GM18868 (cell line): ENCODE measurements around the gene MYOD1.

Source experiments
- ATAC-seq: cut with Tn5 transposase; IDR thresholded peaks from one replicate; pipeline ENCODE4 v1.9.1; 2021; ENCODE audit warnings: mild to moderate bottlenecking, moderate library complexity; ENCODE audit not compliant: unreplicated experiment

Gene MYOD1

GRCh38 chr11:17748761-17749721 is 29.7 kb downstream of the MYOD1 start:
- no peak for ATAC-seq

DNA sequence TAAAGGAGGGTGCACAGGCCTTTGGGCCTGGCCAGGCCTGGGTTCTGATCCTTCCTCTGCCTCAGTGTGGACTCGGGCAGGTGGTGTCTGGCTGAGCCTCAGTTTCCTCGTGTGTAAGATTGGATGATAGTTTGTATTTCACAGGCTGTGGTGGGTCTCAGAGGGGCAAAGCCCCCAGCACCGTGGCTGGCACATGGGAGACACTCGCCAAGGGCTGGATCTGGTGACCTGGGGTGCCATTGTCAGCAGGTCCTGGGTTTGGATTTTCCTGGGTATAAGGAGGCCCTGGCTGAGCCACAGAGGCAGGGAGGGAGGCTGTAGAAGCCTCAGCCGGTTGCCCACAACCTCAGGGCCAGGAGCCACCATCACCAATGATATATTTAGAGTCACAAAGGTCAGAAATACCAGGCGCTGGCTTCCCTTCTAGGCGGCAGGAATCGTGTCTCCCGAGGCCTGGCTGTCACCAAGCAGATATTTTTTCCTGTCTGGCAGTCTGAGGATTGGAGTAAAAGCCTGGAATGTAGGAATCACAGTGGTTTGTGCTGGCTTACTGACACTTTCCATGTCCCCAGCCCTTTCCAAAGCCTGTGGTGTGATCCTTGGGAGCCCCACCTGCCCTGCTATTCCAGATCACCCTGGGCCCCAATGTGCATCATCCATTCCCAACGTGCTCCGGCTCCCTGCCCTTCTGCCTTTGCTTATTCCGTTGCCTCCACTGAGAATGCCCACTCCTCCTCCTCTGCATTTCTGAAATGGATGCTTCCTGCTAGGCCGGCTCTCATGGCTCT is 30.8 kb downstream of the MYOD1 start:
- ATAC-seq = no peak

DNA sequence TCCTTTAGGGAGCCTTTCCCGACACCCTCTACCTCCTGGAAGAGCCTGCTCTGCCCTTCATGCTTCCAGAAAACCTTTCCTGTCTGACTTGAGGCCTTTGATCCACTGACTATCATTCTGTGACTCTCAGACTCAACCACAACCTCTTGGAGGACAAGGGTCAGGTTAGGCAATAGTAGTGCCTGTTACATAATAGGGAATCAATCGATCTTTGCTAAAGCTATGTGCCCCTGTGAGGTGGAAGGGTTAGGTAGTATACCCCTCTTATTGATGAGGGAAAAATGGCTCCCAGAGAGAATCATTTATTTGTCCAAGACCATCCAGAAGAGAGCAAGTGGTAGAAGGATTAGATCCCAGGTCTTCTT is 31.4 kb downstream of the MYOD1 start:
- ATAC-seq = no peak

- ATAC-seq = no peak
Measured at GRCh38 chr11:17751558-17751957, 32.2 kb downstream of the MYOD1 start.

DNA sequence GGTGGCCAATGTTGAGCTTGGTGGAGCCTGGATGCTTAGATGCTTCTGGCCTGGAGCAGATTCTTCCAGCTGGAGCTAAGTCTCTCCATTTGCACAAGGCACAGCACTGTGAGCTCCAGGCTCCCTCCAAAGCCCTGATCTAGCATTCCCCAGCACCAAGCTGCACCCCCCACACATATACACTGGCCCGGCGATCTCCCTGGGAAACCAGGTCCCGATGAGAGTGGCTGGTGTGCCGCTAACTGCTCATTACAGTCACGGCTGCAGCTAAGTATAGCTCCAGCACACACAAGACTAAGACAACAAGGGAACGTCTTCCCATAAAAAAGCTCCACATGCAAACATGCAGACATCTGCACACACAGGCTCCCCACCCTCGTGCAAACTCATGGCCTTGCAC is 32.8 kb downstream of the MYOD1 start:
- ATAC-seq = no peak

DNA sequence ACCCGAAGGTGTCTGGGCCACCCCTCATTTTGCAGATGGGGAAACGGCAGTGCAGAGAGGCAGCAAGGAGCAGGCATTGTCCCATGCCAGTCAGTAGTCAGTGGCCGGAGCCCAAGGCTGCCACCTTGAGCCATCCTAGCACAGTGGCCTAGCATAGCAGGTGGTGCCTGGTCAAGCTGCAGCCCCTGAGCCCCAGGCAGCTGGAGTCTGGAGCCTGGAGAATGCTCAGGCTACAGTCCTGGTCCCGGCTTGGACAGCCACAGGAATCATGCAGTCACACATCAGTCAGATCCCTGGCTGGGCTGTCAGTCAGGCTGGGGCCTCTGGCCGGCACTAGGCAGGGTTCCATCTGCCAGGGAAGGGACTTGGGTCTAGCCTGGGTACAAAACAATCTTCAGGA is 33.8 kb downstream of the MYOD1 start:
- ATAC-seq = no peak

GRCh38 chr11:17753641-17754040 is 34.3 kb downstream of the MYOD1 start:
- no peak for ATAC-seq

DNA sequence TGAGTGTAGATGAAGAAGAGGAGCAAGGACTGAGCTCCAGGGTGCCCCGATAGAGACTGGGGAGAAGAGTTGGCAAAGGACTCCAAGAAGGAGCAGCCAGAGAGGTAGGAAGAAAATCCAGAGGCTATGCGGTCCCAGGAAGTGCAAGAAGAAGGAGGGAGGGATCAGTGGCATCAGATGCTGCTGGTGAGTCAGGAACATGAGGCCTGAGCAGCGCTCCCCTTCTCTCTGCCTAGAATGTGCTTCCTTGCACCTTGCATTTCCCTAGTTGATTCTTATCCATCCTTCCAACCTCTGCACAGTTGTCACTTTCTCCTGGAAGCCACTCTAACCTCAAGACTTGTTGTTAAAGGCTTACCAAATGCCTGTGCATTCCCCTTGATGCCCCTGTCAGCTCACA is 36.5 kb downstream of the MYOD1 start:
- no peak for ATAC-seq

DNA sequence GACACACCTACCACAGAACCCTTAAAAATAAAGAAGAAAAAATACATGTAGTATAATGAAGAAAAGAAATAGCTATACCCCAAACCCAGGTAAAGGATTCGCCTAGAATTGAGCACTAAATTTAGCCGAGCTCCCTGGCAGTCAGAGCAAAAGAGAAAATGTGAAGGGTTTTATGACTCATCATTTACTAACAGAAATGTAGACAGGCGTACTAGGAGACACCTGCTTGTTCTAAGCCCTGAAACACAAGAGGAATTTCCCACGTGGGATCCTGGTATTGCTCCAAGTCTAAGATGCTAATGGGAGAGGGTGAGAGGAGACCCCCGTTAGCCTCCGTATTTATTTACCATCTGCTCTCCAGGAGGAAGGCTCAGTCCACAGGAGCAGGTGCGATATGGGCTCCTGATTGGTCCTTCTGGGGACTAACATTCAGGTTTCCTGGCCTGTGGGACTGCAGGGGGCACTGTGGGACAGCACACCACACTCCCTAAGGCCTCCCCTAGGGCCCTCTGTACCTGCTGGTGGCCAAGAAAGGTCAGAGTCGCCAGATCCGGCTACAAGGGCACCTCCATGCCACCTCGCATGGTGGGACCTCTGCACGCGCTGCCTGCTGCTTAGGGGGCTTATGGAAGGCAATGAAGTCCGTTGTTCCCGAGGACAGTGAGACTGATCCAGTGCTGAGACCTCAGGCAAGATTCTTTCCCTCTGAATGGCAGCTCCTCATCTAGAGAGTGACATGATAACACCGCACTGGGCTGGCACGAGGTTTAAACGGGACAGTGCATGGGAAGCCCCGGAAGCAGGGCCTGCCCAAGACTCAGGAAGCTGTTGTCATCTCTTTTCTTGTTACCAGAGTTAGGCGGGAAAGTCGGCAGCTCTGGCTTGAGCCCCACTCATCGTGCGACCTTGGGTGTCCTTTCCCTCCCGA is 41.0 kb downstream of the MYOD1 start:
- peak; percentile 78 for ATAC-seq

DNA sequence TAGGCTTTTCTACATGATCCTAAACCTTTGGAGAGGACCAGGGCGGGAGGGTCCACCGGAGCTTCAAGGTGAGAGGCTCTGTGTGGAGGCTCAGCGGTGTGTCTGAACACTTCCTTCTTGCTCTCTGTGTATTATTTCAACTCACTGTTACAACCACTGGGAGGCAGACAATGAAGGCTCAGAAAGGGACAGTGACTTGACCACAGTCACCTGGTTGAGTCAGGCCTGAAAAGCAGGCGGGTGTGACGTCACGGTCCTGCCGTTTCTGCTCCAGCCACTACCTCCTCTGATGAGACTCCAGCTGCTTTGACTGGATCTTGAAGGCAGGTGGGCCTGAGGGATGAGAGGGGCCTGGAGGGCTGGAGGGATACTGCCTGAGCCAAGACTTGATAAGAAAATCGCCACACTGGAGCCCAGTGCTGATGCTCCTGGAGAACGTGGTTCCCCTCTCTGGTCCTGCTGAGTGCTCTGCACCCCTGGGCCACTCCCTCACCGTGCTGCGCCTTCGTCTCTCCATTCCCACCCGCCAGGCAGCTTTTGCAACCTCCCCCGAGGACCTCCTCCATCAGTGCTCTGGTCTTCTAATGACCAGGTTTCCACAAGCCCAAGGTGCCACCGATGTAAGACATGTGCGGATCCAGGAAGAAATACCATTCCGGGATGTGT is 43.1 kb downstream of the MYOD1 start:
- ATAC-seq = peak; percentile 59

GRCh38 chr11:17763244-17763643 is 43.9 kb downstream of the MYOD1 start:
- ATAC-seq = no peak

GRCh38 chr11:17763703-17764102 is 44.3 kb downstream of the MYOD1 start:
- no peak for ATAC-seq

DNA sequence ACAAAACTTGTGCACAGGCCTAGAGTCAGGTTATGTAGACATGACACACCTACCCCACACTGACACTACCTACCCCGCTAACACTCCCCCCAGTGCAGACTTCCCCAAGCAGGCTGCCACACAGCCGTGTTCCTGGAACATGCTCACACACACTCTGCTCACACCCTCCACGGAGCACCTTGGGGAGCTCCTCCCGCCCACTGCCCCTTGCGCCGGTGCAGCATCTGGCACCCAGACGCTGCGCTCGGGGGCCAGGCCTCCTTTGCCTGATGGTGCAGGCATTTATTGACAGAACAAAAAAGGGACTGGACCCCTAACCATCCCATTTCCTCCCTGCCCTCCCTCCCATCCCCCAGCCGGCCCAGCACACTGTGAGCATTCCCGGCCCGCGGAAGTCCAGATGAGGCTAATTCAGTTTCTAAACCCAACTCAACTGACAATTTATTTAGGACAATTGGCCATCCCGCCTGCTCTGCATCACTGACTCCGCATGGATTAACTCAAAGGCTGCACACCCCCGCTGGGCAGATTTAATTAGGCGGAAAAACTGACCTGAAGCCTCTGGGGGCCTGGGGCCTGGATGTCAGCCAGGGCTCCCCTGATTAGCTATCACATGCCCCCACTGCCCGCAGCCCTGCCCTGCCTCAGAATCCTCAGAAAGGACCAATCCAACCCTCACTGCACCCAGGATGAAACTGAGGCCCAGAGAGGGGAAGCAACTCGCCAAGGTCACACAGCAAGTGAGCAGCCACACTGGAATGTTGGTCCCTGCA is 45.3 kb downstream of the MYOD1 start:
- ATAC-seq = no peak

- no peak for ATAC-seq
Measured at GRCh38 chr11:17765356-17766072, 46.1 kb downstream of the MYOD1 start.

DNA sequence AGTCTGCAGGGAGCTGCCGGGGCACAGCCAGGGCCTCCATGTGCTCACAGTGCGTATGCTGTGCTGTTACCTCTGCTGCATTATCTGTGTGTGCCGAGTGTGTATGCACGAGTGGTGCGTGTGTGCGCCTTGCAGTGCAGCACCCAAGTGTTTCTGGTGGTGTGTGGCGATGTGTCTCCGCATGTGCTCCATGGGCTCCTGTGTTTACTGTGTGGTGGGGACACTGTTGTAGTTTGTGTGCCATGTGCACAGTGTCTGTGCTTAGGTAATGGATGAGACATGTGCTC is 46.6 kb downstream of the MYOD1 start:
- ATAC-seq = no peak

DNA sequence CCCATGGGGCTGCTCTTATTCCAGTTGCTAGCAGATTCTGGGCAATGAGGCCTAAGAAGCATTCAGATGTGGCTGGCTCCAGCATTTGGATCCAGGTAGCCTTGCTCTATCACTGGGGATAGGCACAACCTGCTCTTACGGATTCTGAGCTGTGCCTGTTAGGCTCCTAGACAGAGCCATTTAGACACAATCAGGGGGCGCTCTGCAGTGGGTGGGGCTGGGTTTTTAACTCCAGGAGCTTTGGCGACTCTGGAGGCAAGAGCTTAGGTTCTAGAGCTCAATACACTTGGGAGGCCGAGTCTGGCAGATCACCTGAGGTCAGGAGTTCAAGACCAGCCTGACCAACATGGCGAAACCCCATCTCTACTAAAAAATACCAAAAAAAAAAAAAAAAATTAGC is 47.2 kb downstream of the MYOD1 start:
- ATAC-seq = no peak

- ATAC-seq = no peak
Measured at GRCh38 chr11:17767301-17767885, 48.0 kb downstream of the MYOD1 start.

DNA sequence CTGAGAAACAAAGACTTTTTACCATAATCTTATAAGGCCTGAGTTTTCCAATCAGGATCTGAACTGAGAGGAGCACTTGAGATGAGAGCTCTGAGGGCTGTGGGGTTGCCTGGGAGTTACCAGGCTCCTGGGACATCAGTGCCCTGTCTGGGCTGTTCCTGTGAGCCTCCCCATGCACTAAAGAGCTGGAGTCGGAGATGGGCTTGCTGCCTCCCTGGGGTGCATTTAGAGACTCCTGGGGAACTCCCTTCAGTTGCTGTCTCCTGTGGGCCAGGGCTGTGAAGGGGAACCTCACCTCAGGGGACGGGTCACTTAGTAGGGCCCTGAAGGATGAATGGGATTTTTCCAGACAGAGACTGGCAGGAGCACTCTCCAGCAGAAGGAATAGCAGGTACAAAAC is 48.5 kb downstream of the MYOD1 start:
- ATAC-seq = no peak

GRCh38 chr11:17768547-17768946 is 49.2 kb downstream of the MYOD1 start:
- ATAC-seq = no peak
